ENCODE data around the gene RIMKLB. TPM values are rescaled to one million over a fixed set of nuclear protein-coding genes. Genes with fewer than 3 reads are reported as not detected.

The RIMKLB gene, protein sequence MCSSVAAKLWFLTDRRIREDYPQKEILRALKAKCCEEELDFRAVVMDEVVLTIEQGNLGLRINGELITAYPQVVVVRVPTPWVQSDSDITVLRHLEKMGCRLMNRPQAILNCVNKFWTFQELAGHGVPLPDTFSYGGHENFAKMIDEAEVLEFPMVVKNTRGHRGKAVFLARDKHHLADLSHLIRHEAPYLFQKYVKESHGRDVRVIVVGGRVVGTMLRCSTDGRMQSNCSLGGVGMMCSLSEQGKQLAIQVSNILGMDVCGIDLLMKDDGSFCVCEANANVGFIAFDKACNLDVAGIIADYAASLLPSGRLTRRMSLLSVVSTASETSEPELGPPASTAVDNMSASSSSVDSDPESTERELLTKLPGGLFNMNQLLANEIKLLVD
- 220 TPM for total RNA-seq

DNA sequence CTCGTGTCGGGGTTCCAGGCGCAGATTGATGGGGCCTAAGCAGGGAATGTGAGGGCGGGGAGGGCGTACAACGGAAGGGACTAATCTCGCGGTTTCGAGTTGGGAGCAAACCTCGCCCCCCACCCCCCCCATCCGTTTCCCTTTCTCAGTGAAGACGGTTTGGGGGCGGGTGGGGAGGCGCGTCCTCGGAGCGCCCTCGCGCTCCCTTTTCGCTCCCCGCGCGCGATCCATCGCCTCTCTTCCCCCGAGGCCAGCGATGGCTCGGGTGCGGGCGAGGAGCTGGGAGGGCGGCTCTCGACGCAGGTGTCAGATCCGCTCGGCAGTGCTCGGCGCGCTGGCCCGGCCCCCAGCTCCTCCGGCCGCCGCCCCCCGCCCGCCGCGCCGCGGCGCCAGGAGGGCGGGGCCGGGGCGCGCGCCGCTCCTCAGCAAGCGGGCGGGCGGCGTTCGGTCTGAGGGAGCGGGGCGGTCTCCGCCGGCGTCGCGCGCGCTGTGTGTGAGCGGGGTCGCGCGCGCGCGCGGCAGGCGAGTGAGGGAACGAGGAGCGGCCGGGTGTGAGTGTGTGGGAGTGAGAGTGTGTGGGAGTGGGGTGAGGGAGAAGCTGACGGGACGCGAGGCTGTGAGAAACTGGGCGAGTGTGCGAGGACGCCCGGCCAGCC lies at the start of gene RIMKLB:
RIMKLB (plus strand) TSS at position 516 of the 656 bp plus-strand sequence. CDS start 15,876 bp downstream, outside the sequence.
- DNase-seq = peak; percentile 77

- no peak for DNase-seq
Measured at GRCh38 chr12:8648576-8649205, 49.1 kb upstream of the RIMKLB start.

DNA sequence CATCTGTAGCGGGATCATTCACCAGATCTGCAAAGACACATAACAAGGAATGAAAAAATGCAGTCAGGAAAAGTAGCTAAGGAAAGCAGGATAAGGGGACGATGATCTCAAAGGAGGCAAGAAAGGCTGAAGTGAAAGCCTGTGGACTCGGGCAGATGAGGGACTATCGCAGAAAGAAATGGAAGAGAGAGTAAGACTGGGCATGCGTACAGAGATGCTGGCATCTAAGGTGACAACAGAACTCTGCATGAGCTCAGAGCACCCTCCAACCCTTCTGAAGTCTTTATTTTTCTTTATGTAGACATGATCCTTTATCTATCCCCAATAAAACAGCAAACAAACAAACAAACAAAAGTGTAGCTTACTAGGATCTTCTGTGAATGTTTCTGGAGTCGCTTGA lies 42.4 kb upstream of the RIMKLB start:
- no peak for DNase-seq

DNA sequence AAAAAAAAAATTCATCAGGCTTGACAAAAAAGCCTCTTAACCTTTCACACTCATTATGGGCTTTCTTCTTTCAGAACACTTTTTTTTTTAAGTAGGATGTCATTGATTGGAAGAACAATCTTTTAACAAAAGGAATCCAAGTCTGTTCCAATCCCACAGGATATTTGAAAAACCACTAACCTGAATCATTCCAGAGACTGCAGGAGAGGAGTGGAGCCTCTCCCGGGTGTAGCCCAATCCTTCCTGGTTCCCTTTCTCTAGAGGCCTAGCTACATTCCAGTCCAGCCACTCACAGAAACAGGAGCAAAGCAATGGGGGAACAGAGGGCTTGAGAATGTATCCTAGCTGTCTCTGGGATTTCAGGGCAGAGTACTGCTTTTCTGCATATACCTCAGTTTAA lies 39.4 kb upstream of the RIMKLB start:
- DNase-seq = no peak

- DNase-seq = no peak
Measured at GRCh38 chr12:8661016-8661415, 36.8 kb upstream of the RIMKLB start.

- DNase-seq = no peak
Measured at GRCh38 chr12:8661751-8662150, 36.0 kb upstream of the RIMKLB start.

DNA sequence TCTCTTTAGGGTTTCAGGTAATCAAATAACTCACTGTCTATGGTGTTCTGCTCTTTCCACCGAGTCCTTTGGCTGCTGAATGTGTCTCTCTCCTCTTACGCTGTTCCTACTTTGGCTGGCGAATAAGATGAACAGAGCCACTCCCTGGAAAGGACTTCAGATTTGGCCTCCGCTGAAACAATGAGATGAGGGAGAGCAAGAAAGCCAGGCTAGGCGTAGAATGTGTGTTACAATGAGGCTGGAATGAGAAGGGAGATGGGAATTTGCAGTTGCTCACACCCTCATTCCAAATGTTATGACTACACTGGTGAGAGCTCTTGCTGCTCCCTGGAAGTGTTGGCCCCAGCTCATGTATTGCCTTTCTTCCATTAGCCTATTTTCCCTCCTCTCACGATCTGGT lies 35.2 kb upstream of the RIMKLB start, which contains the start of gene MFAP5:
MFAP5 (minus strand) TSS at position 234 of the 400 bp plus-strand sequence. CDS start 722 bp downstream, outside the sequence.
- DNase-seq = no peak

DNA sequence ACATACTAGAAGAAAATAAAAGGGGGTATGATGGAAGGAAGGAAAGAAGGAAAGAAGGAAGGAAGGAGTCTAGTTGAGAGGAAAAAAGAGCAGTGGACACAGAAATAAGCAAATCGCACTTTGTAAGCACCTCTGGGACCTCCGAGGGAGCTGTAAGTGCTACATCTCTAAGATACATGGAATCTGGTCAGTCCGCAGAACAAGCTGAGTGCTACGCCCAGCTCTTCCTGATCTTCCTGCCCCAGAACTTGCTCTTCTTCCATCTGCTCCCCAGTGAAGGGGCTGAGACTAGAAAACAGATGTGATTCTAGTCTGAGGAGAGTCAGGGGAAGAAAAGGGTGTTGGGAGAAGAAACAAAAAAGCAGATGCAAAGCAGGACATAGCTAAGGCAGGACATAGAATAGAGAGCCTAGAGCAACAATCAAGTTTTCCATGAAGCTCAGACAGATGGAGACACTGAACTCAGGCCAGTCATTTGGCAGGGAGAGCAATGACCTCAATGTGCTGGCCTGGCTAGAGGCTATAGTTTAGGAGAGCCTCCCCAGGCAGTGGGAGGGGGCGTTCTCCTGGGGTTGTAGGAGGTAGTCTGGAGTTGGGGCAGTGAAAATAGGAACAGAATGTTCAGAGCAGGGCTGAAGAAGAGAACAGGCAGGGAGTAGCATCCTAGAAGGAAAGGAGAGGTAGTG lies 33.4 kb upstream of the RIMKLB start:
- no peak for DNase-seq

GRCh38 chr12:8665759-8666158 lies 32.0 kb upstream of the RIMKLB start:
- DNase-seq = no peak

DNA sequence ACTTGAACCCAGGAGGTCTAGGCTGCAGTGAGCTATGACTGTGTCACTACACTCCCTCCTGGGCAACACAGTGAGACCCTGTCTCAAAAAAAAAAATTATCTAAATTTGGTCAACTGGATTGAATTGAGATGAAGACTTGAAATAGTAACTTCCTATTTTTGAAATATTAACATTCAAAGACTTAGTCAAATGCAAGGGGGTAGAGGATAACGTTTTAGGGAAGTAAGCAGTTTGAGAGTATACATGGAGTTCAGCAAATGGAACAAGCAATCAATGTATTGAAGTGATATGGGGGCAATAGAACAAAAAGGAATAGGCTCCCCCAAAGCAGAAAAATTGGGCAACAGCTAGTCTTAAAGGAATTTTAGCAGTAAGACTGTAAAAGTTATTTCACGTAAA lies 30.5 kb upstream of the RIMKLB start:
- DNase-seq = no peak

- DNase-seq = no peak
Measured at GRCh38 chr12:8668441-8668840, 29.4 kb upstream of the RIMKLB start.

DNA sequence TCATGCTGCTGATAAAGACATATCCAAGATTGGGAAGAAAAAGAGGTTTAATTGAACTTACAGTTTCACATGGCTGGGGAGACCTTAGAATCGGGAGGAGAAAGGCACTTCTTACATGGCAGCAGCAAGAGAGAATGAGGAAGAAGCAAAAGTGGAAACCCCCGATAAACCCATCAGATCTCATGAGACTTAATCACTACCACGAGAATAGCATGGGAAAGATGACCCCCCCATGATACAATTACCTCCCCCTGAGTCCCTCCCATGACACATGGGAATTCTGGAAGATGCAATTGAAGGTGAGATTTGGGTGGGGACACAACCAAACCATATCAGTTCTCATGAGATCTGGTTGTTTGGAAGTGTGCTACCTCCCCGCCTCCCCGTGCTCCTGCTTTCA lies 25.4 kb upstream of the RIMKLB start:
- DNase-seq = no peak

GRCh38 chr12:8675591-8676036 lies 22.2 kb upstream of the RIMKLB start:
- no peak for DNase-seq

- no peak for DNase-seq
Measured at GRCh38 chr12:8676651-8677050, 21.1 kb upstream of the RIMKLB start.

GRCh38 chr12:8677362-8677761 lies 20.4 kb upstream of the RIMKLB start:
- DNase-seq = no peak

DNA sequence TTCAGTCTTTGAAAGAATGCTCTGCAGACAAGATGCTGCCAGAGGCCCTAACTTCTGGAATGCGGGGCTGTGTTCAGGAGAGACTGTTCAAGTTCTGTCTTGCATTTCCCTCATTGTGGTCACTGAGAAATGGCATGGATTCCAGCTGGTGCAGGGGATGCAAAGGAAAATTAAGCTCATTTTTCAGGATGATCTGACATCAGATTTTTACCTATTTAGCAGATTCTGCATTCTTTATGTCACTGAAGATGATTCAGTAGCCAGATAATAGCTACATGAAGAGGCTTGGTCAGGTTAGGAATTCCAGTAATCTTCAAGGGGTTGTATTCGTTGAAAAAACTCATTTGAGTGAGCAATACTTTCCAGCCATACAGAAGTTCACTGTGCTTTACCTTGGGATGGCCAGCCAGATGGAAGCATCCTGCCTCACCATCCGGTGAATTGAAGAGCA lies 19.1 kb upstream of the RIMKLB start:
- no peak for DNase-seq

DNA sequence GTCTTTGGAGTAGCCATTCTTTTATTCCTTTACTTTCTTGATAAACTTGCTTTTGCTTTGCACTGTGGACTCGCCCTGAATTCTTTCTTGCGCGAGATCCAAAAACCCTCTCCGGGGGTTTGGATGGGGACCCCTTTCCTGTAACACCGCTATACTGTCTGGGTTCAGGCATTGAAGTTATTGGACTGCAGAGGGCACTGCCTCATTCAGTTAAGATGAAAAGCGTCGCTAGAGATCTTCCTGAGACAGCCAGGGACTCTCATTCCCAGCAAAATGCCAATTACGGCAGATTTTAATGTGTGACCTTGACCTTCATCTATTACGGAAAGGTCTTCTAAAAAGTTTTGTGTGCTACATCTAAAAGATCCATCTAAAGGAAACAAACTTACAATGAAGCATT lies 17.3 kb upstream of the RIMKLB start:
- no peak for DNase-seq

DNA sequence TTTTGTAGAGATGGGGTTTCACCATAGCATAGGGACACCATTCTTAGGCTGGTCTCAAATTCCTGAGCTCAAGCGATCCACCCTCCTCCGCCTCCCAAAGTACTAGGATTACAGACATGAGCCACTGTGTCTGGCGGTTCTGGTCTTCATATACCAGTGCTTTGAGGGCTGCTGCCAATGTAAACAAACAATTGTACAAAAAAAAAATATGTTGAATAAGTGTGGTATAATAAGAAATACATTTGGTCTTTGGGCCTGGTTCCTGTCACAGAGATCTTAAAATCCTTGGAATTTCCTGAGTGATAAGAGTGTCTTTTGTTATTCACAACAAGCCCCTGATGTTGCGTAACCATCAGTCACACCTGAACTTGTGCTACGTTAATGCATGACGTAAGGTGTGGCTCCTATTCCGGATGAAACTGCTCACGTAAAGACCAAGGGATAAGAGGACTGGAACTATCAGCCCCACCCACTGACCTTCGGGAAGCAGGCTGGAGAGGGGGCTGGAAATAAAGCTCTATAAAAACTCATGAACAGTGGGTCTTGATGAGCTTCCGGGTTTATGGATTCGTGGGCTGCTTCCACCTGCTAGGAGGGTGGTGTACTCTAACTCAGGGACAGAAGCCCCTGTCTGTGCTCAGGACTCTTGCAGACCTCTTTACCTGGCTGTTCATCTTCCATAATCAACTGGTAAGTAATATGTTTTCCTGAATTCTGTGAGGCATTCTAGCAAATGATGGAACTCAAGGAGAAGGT lies 16.5 kb upstream of the RIMKLB start:
- no peak for DNase-seq

GRCh38 chr12:8685051-8685450 lies 12.7 kb upstream of the RIMKLB start:
- no peak for DNase-seq

- DNase-seq = no peak
Measured at GRCh38 chr12:8687846-8688601, 9.8 kb upstream of the RIMKLB start.

GRCh38 chr12:8689681-8690080 lies 8.1 kb upstream of the RIMKLB start:
- no peak for DNase-seq

Data from occipital lobe (tissue), 2 donors.